WERI-Rb-1 (cell line): ENCODE data around the gene CIBAR2.

ENCODE experiments used
- DNase-seq: peaks from one replicate; pipeline ENCODE4 v3.0.0-alpha.2; 2020
- H3K27ac ChIP-seq: fragments of 250-450 bp; sonication (Bioruptor Pico); 2 replicates; pipeline ENCODE4 v1.5.1; 2020; ENCODE audit warnings: mild to moderate bottlenecking, moderate library complexity
- H3K27me3 ChIP-seq: fragments of 250-450 bp; sonication (Bioruptor Pico); 2 replicates; pipeline ENCODE4 v1.5.1; 2021; ENCODE audit warnings: mild to moderate bottlenecking, low read depth, moderate library complexity; ENCODE audit not compliant: insufficient read depth, severe bottlenecking
- H3K36me3 ChIP-seq: fragments of 250-450 bp; sonication (Bioruptor Pico); 2 replicates; pipeline ENCODE4 v1.5.1; 2020; ENCODE audit warnings: mild to moderate bottlenecking, moderate library complexity
- H3K4me3 ChIP-seq: 2 replicates; pipeline ENCODE4 v1.5.1; 2011; ENCODE audit warnings: low read depth, mild to moderate bottlenecking, control low read depth, low read length
- H3K9me3 ChIP-seq: fragments of 250-450 bp; sonication (Bioruptor Pico); 2 replicates; pipeline ENCODE4 v1.5.1; 2021; ENCODE audit warnings: mild to moderate bottlenecking, moderate library complexity; ENCODE audit not compliant: severe bottlenecking
- CTCF ChIP-seq: IDR thresholded peaks from 2 replicates; pipeline ENCODE4 v1.5.1; 2011; ENCODE audit warnings: low read depth, mild to moderate bottlenecking, control low read depth, inconsistent platforms, low read length

CIBAR2 gene

GRCh38 chr16:85086347-85087291 lies 25.7 kb downstream of the CIBAR2 start:
- peak; percentile 68 for DNase-seq
- peak; percentile 73 for TF ChIP-seq CTCF

GRCh38 chr16:85085721-85086120 lies 26.6 kb downstream of the CIBAR2 start:
- no peak for TF ChIP-seq CTCF
- no peak for DNase-seq
- H3K27me3 ChIP-seq, result no peaks in the 10 kb centered on the region

More at GRCh38 chr16:85086347-85087291, 25.7 kb downstream of the CIBAR2 start:
- H3K9me3 ChIP-seq, result no peaks in the 10 kb centered on the region
- no peak overlapping the region for H3K27ac ChIP-seq
- no peaks in the 10 kb centered on the region for H3K36me3 ChIP-seq
- H3K27me3 ChIP-seq, result no peaks in the 10 kb centered on the region
- 0 out of 2 replicates have a peak overlapping the region, but pooled peaks have one; percentile 7 for H3K4me3 ChIP-seq

GRCh38 chr16:85084841-85085510 lies 27.3 kb downstream of the CIBAR2 start:
- Histone ChIP-seq H3K27me3 (no peaks in the 10 kb centered on the region), H3K27ac (no peak overlapping the region), H3K36me3 (no peaks in the 10 kb centered on the region), H3K4me3 (no peak overlapping the region), H3K9me3 (no peaks in the 10 kb centered on the region)
- DNase-seq, result no peak
- TF ChIP-seq CTCF, result no peak

More at GRCh38 chr16:85085721-85086120, 26.6 kb downstream of the CIBAR2 start:
- Histone ChIP-seq H3K27ac (no peak overlapping the region), H3K9me3 (no peaks in the 10 kb centered on the region), H3K4me3 (no peak overlapping the region), H3K36me3 (no peaks in the 10 kb centered on the region)

GRCh38 chr16:85083051-85083639 lies 29.1 kb downstream of the CIBAR2 start:
- no peak for TF ChIP-seq CTCF
- Histone ChIP-seq H3K27me3 (no peaks in the 10 kb centered on the region), H3K27ac (no peak overlapping the region), H3K36me3 (no peaks in the 10 kb centered on the region), H3K9me3 (no peaks in the 10 kb centered on the region), H3K4me3 (no peak overlapping the region)
- DNase-seq, result no peak

GRCh38 chr16:85082173-85083050 lies 29.9 kb downstream of the CIBAR2 start:
- Histone ChIP-seq H3K9me3 (no peaks in the 10 kb centered on the region), H3K36me3 (no peaks in the 10 kb centered on the region), H3K27me3 (no peaks in the 10 kb centered on the region), H3K4me3 (no peak overlapping the region), H3K27ac (no peak overlapping the region)
- DNase-seq, result no peak
- TF ChIP-seq CTCF, result no peak
